H1 (cell line): Measurements from ENCODE around the gene NOS3.

Experiments
- CTCF ChIP-seq, 3 experiments: IDR thresholded peaks; 1 replicate in 2 of 3; 2 replicates in 1 of 3; pipeline versions ENCODE4 v1.5.1 to v1.6.1; 2011; ENCODE audit warnings: low read length in 3 of 3, mild to moderate bottlenecking in 3 of 3, inconsistent platforms in 2 of 3, low read depth in 1 of 3, moderate library complexity in 1 of 3; ENCODE audit not compliant: insufficient read depth in 1 of 3; ENCODE audit errors: control extremely low read depth in 1 of 3
- EGR1 ChIP-seq: IDR thresholded peaks from 2 replicates; pipeline ENCODE4 v1.6.1; 2011; ENCODE audit warnings: low read depth, low read length, borderline replicate concordance
- EP300 ChIP-seq, 2 experiments: IDR thresholded peaks; 1 replicate in 1 of 2; 2 replicates in 1 of 2; pipeline ENCODE4 v1.6.1; 2011 to 2012; ENCODE audit warnings: low read depth in 2 of 2, low read length in 2 of 2, mild to moderate bottlenecking in 2 of 2, borderline replicate concordance in 1 of 2, inconsistent platforms in 1 of 2, moderate library complexity in 1 of 2
- EZH2 ChIP-seq: fragments of 200-600 bp; sonication (generic); IDR thresholded peaks from 2 replicates; pipeline ENCODE4 v1.7.1; 2012; ENCODE audit warnings: low read depth, mild to moderate bottlenecking, moderate library complexity, low read length, inconsistent platforms; ENCODE audit not compliant: severe bottlenecking
- FOSL1 ChIP-seq: IDR thresholded peaks from 2 replicates; pipeline ENCODE4 v1.6.1; 2011; ENCODE audit warnings: mild to moderate bottlenecking, low read depth, low read length, moderate library complexity; ENCODE audit not compliant: insufficient read depth
- GTF2F1 ChIP-seq: IDR thresholded peaks from 2 replicates; pipeline ENCODE4 v1.6.1; 2012; ENCODE audit warnings: low read depth, low read length, improper control_type of control experiment, borderline replicate concordance
- HDAC6 ChIP-seq: IDR thresholded peaks from one replicate; pipeline ENCODE4 v1.7.1; 2012; ENCODE audit warnings: low read depth, mild to moderate bottlenecking, inconsistent platforms, low read length, moderate library complexity
- POLR2A ChIP-seq, 2 experiments: IDR thresholded peaks; 1 replicate in 1 of 2; 2 replicates in 1 of 2; pipeline ENCODE4 v1.6.1; 2011; ENCODE audit warnings: low read depth in 2 of 2, low read length in 2 of 2, mild to moderate bottlenecking in 2 of 2; ENCODE audit errors: control extremely low read depth in 1 of 2
- SIN3A ChIP-seq, 2 experiments: IDR thresholded peaks in 1 of 2; conservative IDR thresholded peaks in 1 of 2; 2 replicates each; pipeline ENCODE4 v1.6.1; 2011 to 2012; ENCODE audit warnings: low read length in 2 of 2, improper control_type of control experiment in 1 of 2, low read depth in 1 of 2, mild to moderate bottlenecking in 1 of 2
- SRF ChIP-seq: IDR thresholded peaks from 2 replicates; pipeline ENCODE4 v1.6.1; 2011; ENCODE audit warnings: mild to moderate bottlenecking, low read depth, low read length, moderate library complexity
- TAF1 ChIP-seq: IDR thresholded peaks from 2 replicates; pipeline ENCODE4 v1.6.1; 2011; ENCODE audit warnings: mild to moderate bottlenecking, low read depth, low read length
- USF2 ChIP-seq: IDR thresholded peaks from 2 replicates; pipeline ENCODE4 v1.6.1; 2011; ENCODE audit warnings: low read length, improper control_type of control experiment

- no peak for TF ChIP-seq CTCF (IDR thresholded peaks at IDR 0.05; ENCODE audit: control extremely low read depth in 1 of 3, insufficient read depth in 1 of 3, low read depth in 1 of 3, low read length in 3 of 3)
- TF ChIP-seq USF2 = no peak
- TF ChIP-seq HDAC6 = no peak
- TF ChIP-seq FOSL1 = no peak
- no peak for TF ChIP-seq EZH2
- TF ChIP-seq SRF = no peak
- TF ChIP-seq TAF1 = no peak
- no peak for TF ChIP-seq SIN3A (conservative IDR thresholded peaks at IDR 0.05 in 1 of 2, IDR thresholded peaks at IDR 0.05 in 1 of 2; ENCODE audit: low read depth in 1 of 2, low read length in 2 of 2)
- TF ChIP-seq POLR2A (IDR thresholded peaks at IDR 0.05; ENCODE audit: control extremely low read depth in 1 of 2, low read depth in 2 of 2, low read length in 2 of 2) = no peak
- no peak for TF ChIP-seq EGR1
- TF ChIP-seq GTF2F1 = no peak
- no peak for TF ChIP-seq EP300 (IDR thresholded peaks at IDR 0.05; ENCODE audit: borderline replicate concordance in 1 of 2, low read depth in 2 of 2, low read length in 2 of 2)
Measured at GRCh38 chr7:150959081-150959480, 31.7 kb upstream of the NOS3 start.
